WERI-Rb-1 (cell line): ENCODE results near the gene NDRG4.

Experiments used
- DNase-seq: peaks from one replicate; pipeline ENCODE4 v3.0.0-alpha.2; 2020
- H3K27ac ChIP-seq: fragments of 250-450 bp; sonication (Bioruptor Pico); 2 replicates; pipeline ENCODE4 v1.5.1; 2020; ENCODE audit warnings: mild to moderate bottlenecking, moderate library complexity
- H3K27me3 ChIP-seq: fragments of 250-450 bp; sonication (Bioruptor Pico); 2 replicates; pipeline ENCODE4 v1.5.1; 2021; ENCODE audit warnings: mild to moderate bottlenecking, low read depth, moderate library complexity; ENCODE audit not compliant: insufficient read depth, severe bottlenecking
- H3K36me3 ChIP-seq: fragments of 250-450 bp; sonication (Bioruptor Pico); 2 replicates; pipeline ENCODE4 v1.5.1; 2020; ENCODE audit warnings: mild to moderate bottlenecking, moderate library complexity
- H3K4me3 ChIP-seq: 2 replicates; pipeline ENCODE4 v1.5.1; 2011; ENCODE audit warnings: low read depth, mild to moderate bottlenecking, control low read depth, low read length
- H3K9me3 ChIP-seq: fragments of 250-450 bp; sonication (Bioruptor Pico); 2 replicates; pipeline ENCODE4 v1.5.1; 2021; ENCODE audit warnings: mild to moderate bottlenecking, moderate library complexity; ENCODE audit not compliant: severe bottlenecking
- CTCF ChIP-seq: IDR thresholded peaks from 2 replicates; pipeline ENCODE4 v1.5.1; 2011; ENCODE audit warnings: low read depth, mild to moderate bottlenecking, control low read depth, inconsistent platforms, low read length

The NDRG4 gene

DNA sequence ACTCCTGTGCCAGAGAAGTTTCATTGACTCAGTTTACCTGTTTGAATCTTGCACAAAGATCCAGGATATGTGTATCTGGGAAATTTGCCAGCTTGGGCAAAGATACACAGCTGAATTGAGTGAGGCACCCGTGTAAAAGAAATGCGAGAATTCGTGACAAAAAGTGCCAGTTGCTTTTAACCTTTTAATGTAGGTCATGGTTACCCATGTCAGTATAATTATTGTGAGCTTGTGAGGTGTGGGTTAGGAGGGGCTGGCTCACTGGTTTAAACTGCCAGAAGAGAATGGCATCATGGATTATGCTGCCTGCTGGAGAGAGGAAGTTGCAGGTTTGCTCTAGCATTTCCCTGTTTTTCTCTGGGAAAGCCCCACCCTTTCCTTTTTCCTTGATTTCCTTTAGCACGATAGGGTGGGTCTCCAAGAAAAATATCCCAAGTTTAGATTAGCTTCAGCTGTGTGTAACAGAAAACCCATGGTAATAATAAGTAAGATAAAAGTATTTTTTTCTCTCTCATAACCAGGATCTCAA is 24.8 kb upstream of the NDRG4 start:
- Histone ChIP-seq H3K27ac (no peak overlapping the region), H3K36me3 (no peaks in the 10 kb centered on the region), H3K9me3 (no peaks in the 10 kb centered on the region), H3K4me3 (no peak overlapping the region), H3K27me3 (no peaks in the 10 kb centered on the region)
- no peak for TF ChIP-seq CTCF
- DNase-seq, result no peak

- Histone ChIP-seq H3K36me3 (no peaks in the 10 kb centered on the region), H3K27ac (no peak overlapping the region), H3K27me3 (no peaks in the 10 kb centered on the region), H3K9me3 (no peaks in the 10 kb centered on the region), H3K4me3 (no peak overlapping the region)
- DNase-seq, result no peak
- no peak for TF ChIP-seq CTCF
Measured at GRCh38 chr16:58476791-58477190, 23.2 kb upstream of the NDRG4 start.

- Histone ChIP-seq H3K27ac (no peak overlapping the region), H3K36me3 (no peaks in the 10 kb centered on the region), H3K27me3 (no peaks in the 10 kb centered on the region), H3K4me3 (no peak overlapping the region), H3K9me3 (no peaks in the 10 kb centered on the region)
- TF ChIP-seq CTCF, result no peak
- no peak for DNase-seq
Measured at GRCh38 chr16:58478427-58478826, 21.5 kb upstream of the NDRG4 start.

GRCh38 chr16:58481226-58481869 is 18.6 kb upstream of the NDRG4 start:
- no peaks in the 10 kb centered on the region for H3K36me3 ChIP-seq
- H3K27me3 ChIP-seq, result no peaks in the 10 kb centered on the region

GRCh38 chr16:58481931-58482330 is 18.0 kb upstream of the NDRG4 start:
- TF ChIP-seq CTCF, result no peak
- no peak for DNase-seq
- H3K36me3 ChIP-seq, result no peaks in the 10 kb centered on the region
- H3K9me3 ChIP-seq, result no peaks in the 10 kb centered on the region
- H3K4me3 ChIP-seq, result no peak overlapping the region
- no peaks in the 10 kb centered on the region for H3K27me3 ChIP-seq
- no peak overlapping the region for H3K27ac ChIP-seq

More at GRCh38 chr16:58481226-58481869, 18.6 kb upstream of the NDRG4 start:
- DNase-seq, result no peak
- H3K4me3 ChIP-seq, result no peak overlapping the region
- H3K9me3 ChIP-seq, result no peaks in the 10 kb centered on the region
- H3K27ac ChIP-seq, result no peak overlapping the region
- no peak for TF ChIP-seq CTCF
